GM12874 (cell line): ENCODE measurements around the gene MINAR1.

Experiments
- TF ChIP-seq, protein P1 (sequence below): IDR thresholded peaks from 2 replicates; pipeline ENCODE4 v1.5.1; 2011; ENCODE audit warnings: low read depth, mild to moderate bottlenecking, control low read depth, low read length, moderate library complexity; ENCODE audit not compliant: insufficient read depth

The MINAR1 gene, protein sequence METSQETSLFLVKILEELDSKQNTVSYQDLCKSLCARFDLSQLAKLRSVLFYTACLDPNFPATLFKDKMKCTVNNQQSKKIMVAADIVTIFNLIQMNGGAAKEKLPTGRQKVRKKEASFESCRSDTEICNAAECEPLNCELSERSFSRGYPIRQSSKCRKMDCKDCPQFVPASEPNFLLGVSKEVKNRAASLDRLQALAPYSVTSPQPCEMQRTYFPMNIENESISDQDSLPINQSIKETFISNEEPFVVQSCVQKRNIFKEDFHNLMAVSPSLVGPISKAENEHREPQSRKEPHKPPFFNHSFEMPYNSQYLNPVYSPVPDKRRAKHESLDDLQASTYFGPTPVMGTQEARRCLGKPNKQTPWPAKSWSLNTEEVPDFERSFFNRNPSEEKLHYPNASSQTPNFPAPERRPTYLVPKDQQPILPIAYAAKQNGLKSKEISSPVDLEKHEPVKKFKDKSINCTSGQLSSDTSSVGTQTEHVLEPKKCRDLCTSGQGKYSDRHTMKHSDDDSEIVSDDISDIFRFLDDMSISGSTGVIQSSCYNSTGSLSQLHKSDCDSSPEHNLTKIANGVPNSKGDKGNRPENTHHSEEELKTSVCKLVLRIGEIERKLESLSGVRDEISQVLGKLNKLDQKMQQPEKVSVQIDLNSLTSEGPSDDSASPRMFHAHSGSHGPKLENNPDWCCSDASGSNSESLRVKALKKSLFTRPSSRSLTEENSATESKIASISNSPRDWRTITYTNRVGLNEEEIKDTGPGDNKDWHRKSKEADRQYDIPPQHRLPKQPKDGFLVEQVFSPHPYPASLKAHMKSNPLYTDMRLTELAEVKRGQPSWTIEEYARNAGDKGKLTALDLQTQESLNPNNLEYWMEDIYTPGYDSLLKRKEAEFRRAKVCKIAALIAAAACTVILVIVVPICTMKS

DNA sequence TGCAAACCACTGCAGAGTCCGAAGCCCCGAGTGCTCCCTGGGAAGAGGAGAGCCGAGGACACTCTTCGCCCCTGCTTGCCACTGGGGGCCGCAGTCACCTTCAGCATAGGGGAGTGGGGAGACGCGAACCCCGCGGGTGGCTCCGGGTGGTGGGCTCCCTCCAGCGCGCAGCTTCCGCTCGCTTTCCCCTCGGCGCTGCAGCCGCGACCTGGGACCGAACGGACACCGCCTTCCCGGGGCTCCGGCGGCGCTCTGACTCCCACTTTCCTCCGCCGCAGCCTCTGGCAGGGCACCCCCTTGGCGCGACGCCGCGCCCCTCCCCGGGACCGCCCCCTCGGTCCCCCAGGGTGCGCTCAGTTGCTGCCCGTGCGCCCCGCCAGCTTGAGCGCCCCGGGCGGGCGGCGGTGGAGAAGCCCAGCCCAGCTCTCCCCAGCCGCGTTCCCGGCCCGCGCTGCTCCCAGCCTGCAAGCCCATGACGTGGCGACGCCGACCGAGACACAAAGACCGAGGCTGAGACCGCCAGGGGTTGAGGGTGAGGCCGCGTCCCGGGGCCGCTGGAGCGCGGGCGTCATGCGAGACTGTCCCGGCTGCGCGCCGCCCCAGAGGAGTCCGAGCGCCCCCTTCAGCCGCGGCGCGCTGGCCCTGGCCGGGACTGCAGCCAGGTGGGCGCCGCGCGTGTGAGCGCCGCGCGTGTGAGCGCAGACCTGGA lies at the start of gene MINAR1:
TSS of gene MINAR1 (plus strand) at position 701 of the 709 bp plus-strand sequence. CDS start 23,812 bp downstream, outside the sequence.
- TF ChIP-seq, protein P1, sequence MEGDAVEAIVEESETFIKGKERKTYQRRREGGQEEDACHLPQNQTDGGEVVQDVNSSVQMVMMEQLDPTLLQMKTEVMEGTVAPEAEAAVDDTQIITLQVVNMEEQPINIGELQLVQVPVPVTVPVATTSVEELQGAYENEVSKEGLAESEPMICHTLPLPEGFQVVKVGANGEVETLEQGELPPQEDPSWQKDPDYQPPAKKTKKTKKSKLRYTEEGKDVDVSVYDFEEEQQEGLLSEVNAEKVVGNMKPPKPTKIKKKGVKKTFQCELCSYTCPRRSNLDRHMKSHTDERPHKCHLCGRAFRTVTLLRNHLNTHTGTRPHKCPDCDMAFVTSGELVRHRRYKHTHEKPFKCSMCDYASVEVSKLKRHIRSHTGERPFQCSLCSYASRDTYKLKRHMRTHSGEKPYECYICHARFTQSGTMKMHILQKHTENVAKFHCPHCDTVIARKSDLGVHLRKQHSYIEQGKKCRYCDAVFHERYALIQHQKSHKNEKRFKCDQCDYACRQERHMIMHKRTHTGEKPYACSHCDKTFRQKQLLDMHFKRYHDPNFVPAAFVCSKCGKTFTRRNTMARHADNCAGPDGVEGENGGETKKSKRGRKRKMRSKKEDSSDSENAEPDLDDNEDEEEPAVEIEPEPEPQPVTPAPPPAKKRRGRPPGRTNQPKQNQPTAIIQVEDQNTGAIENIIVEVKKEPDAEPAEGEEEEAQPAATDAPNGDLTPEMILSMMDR, result no peak

DNA sequence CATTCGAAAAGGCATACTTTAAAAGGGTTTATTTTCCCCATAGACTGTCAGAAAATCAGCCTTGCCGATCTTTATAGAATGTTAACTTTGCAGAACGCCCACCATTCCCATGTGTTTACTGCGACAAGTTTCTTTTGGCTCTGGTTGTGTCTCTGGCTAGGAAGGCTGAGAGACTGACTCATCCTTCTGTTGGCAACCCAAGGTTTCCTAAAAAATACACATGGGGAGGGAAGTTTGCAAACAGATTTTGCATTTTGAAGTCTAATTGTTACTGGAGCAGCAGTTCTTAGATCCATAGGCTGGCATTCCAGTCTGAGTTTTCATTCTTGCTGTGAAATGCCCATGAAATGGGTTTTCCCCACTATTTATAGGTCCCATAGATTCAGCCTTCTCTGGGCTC lies 37.9 kb upstream of the MINAR1 start:
- TF ChIP-seq, protein P1, result no peak

DNA sequence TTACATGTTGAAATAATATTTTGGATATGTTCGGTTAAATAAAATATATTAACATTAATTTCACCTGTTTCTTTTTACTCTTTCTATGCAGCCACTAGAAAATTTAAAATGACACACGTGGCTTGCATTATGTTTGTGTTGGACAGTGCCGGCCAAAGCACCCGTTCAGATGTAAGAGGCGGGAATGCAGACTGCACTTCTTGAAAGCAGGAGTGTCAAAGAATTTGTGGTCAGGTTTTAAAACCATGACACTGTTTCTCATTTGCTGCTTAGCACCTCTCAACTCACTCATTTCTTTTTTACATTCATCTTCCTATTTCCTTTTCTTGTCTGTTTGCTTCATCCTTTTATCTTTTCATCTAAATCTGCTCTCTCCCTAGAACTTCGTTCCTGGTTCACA lies 35.3 kb upstream of the MINAR1 start:
- TF ChIP-seq, protein P1, result no peak

DNA sequence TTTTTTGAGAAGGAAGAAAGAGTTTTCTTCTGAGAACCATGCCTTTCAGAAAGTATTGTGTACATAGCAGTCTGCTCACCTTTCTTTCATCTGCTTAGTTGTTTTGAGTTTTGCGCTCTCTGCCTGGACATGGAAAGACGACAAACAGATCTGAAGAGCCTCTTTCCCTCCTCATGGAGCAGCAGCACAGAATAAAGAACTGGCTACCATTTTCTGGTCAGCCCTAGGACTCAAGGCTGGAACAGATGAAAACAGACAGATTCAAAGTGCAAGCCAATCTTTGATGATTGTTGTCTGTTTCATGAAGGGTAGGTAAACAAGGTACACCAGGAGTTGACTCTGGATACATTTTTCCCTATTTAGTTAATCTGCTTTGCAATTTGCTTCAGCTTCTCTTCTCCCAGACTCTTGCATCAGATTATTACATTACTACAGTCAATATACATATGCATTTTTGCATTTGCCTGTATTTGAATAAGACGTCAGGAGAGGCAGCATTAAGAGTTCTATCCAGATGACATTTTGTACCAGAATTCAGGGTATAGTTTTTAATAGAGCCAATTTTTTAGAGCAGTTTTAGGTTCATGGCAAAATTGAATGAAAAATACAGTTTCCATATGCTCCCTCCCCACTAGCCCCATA lies 34.7 kb upstream of the MINAR1 start:
- TF ChIP-seq, protein P1, result no peak

DNA sequence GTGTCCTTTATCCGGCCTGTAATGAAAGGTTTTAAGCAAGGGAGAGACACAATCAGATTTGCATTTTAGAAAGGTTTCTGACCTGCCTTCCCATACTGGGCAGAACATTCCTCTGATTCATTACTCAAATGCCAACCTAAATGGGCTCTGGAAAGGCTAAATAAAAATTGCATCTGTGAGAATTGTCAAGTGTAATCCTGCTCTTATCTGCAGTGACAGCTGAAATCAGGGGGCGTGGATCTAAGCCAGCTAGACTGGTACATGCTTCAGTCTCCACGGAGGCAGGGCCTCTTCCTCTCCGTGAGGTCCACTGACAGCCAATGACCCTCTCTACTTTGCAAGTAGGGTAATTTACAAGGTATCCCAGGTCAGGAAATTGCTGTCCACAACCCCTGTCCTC lies 32.5 kb upstream of the MINAR1 start:
- TF ChIP-seq, protein P1, result no peak

DNA sequence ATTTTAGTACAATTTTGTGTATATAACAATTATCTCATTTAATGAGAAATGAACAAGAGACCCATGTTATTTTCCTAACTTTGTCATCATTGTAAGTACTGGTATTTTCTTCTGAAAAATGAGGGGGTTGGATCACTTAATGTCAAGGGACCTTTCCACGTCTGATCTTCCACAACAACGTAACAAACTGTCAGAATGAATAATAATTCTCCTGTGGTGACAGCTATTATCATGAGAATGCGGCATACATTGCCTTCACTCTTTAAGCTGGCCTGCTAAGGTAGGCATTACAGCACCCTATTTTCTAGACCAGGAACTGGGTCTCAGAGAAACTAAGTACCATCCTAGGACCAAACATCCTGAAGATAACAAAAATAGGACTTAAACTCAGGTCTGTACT lies 31.5 kb upstream of the MINAR1 start:
- TF ChIP-seq, protein P1, result no peak
